Measurements from ENCODE around the gene TRIM63. TPM values are rescaled to one million over a fixed set of nuclear protein-coding genes. Genes with fewer than 3 reads are reported as not detected.

TRIM63 gene
- polyA plus RNA-seq, 1 of the 3 experiments (the other 2 are of a cell fraction): not detected

DNA sequence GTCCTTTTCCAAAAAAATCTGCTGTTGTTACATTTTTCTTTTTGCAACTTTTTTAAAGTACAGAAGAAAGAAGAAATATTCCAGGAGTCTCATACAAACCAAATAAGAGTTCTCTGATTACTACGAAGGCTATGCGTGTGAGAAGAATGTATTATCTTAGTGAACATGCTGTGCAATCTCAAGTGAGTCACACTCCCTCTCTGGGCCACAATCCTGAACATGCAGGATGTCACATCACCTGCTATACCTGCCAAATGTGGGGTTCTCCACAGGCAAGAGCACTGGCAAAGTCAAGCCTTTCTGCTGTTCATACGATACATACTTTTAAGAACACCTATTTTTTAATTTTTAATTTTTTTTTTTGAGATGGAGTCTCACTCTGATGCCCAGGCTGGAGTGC, 21.7 kb upstream of the TRIM63 start (continued):
- no peak for TF ChIP-seq REST (IDR thresholded peaks at IDR 0.05; ENCODE audit: low read depth, low read length)
- TF ChIP-seq RFX5 (IDR thresholded peaks at IDR 0.05; ENCODE audit: low read length): no peak
- no peak for TF ChIP-seq MEF2A (IDR thresholded peaks at IDR 0.05; ENCODE audit: borderline replicate concordance, low read depth)
- TF ChIP-seq EP300 (IDR thresholded peaks at IDR 0.05; ENCODE audit: borderline replicate concordance in 1 of 2, low read depth in 1 of 2, low read length in 1 of 2): no peak
- TF ChIP-seq NFIC (IDR thresholded peaks at IDR 0.05; ENCODE audit: borderline replicate concordance): no peak
- TF ChIP-seq, protein P1, sequence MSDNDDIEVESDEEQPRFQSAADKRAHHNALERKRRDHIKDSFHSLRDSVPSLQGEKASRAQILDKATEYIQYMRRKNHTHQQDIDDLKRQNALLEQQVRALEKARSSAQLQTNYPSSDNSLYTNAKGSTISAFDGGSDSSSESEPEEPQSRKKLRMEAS (IDR thresholded peaks at IDR 0.05; ENCODE audit: low read depth): no peak
- no peak for TF ChIP-seq YY1 (IDR thresholded peaks at IDR 0.05; ENCODE audit: low read depth)
- TF ChIP-seq FOXJ3 (CRISPR knock-in tag; IDR thresholded peaks at IDR 0.05): no peak
- TF ChIP-seq TCF12 (IDR thresholded peaks at IDR 0.05): no peak

- no peaks in the 10 kb centered on the region for H4K20me1 ChIP-seq (ENCODE audit: insufficient read depth)
- peaks cover 13% of the 10 kb centered on the region for H3K27me3 ChIP-seq (ENCODE audit: insufficient read depth)
- POLR2A ChIA-PET: no interaction called here
- 24% methylated on average over 2 of the region's 2 CpGs for WGBS (ENCODE audit: low lambda C conversion rate)
- H3K36me3 ChIP-seq (replicated peaks in 1 of 2; ENCODE audit: control insufficient read depth in 1 of 2, insufficient read depth in 2 of 2, low read length in 1 of 2): no peaks in the 10 kb centered on the region
- H3K9me2 ChIP-seq: no peaks in the 10 kb centered on the region
- CTCF ChIA-PET: interaction anchor here (1.2 to 2.1 kb wide), 7 partner anchors 14 to 60 kb away, joined by 3 to 6 read pairs (median 4); no protein-coding TSS in a partner anchor
- TF ChIP-seq PBX3 (IDR thresholded peaks at IDR 0.05) (no peak), RXRA (IDR thresholded peaks at IDR 0.05; ENCODE audit: borderline replicate concordance, low read depth) (no peak), NRF1 (IDR thresholded peaks at IDR 0.05; ENCODE audit: low read depth, low read length) (no peak), RFX5 (IDR thresholded peaks at IDR 0.05; ENCODE audit: low read length) (no peak), CHD2 (IDR thresholded peaks at IDR 0.05; ENCODE audit: low read length, partially characterized antibody) (no peak), IRF3 (IDR thresholded peaks at IDR 0.05; ENCODE audit: low read depth, low read length) (no peak), MEF2A (IDR thresholded peaks at IDR 0.05; ENCODE audit: borderline replicate concordance, low read depth) (no peak), TAF1 (IDR thresholded peaks at IDR 0.05; ENCODE audit: borderline replicate concordance, low read depth, low read length) (no peak), EZH2phosphoT487 (IDR thresholded peaks at IDR 0.05; ENCODE audit: borderline replicate concordance, low read depth) (no peak), GABPA (IDR thresholded peaks at IDR 0.05; ENCODE audit: low read depth) (no peak), FOXM1 (IDR thresholded peaks at IDR 0.05; ENCODE audit: low read depth) (no peak)
- H3F3A ChIP-seq (replicated peaks; ENCODE audit: insufficient read depth): no peaks in the 10 kb centered on the region
- H3K4me2 ChIP-seq: no peak overlapping the region
- no peak for DNase-seq
- no peak overlapping the region for H3K4me3 ChIP-seq (ENCODE audit: low read depth in 2 of 2, low read length in 1 of 2)
- H3K79me2 ChIP-seq (ENCODE audit: insufficient read depth): no peaks in the 10 kb centered on the region
- H2AFZ ChIP-seq (ENCODE audit: low read depth): no peak overlapping the region
- H3K9ac ChIP-seq: no peak overlapping the region
- H3K4me1 ChIP-seq (ENCODE audit: control insufficient read depth in 1 of 2, insufficient read depth in 2 of 2, low read depth in 1 of 2, low read length in 1 of 2): no peaks in the 10 kb centered on the region
- no peak overlapping the region for H3K27ac ChIP-seq (ENCODE audit: low read depth in 2 of 2, low read length in 1 of 2)
- no peaks in the 10 kb centered on the region for H3K9me3 ChIP-seq
These were observed 17.4 kb upstream of the TRIM63 start for GRCh38 chr1:26084844-26085243.

Measured in SK-N-SH (cell line).